22Rv1 (cell line): Measurements from ENCODE around the gene GRB7.

Experiments
- CTCF ChIP-seq: fragments of 450-650 bp; IDR thresholded peaks from 2 replicates; pipeline ENCODE4 v1.5.1; 2017; ENCODE audit warnings: mild to moderate bottlenecking
- ZFX ChIP-seq: fragments of 450-650 bp; IDR thresholded peaks from 2 replicates; pipeline ENCODE4 v1.6.1; 2017; ENCODE audit warnings: antibody characterized with exemption, borderline replicate concordance

- no peak for TF ChIP-seq CTCF
- no peak for TF ChIP-seq ZFX
Measured at GRCh38 chr17:39727556-39727955, 10.2 kb upstream of the GRB7 start.
